ENCODE results near the gene TCF4. TPM values are rescaled to one million over a fixed set of nuclear protein-coding genes. Genes with fewer than 3 reads are reported as not detected.

Gene TCF4
- total and polyA plus RNA-seq, 2 of the 13 experiments (the other 11 are each of a cell fraction or from before 2014, with no cell fraction given): not detected

- no peak for TF ChIP-seq ZNF574 (CRISPR knock-in tag; IDR thresholded peaks at IDR 0.05)
Measured at GRCh38 chr18:55404136-55404830, 183.7 kb downstream of the TCF4 start (continued).

- Histone ChIP-seq H3K4me3 (replicated peaks in 1 of 3; ENCODE audit: insufficient read depth in 1 of 3, low read depth in 2 of 3, low read length in 3 of 3) (no peak overlapping the region), H3K36me3 (replicated peaks in 1 of 2; ENCODE audit: control insufficient read depth in 1 of 2, insufficient read depth in 2 of 2, low read length in 2 of 2) (no peaks in the 10 kb centered on the region), H3K9me3 (ENCODE audit: low read length) (no peaks in the 10 kb centered on the region), H3K27me3 (ENCODE audit: control insufficient read depth in 1 of 2, insufficient read depth in 2 of 2, low read length in 2 of 2) (no peaks in the 10 kb centered on the region; a peak in 1 of 5 replicates), H3K4me1 (ENCODE audit: insufficient read depth, low read length) (no peaks in the 10 kb centered on the region), H3K79me2 (ENCODE audit: insufficient read depth, low read length) (no peaks in the 10 kb centered on the region), H3K27ac (ENCODE audit: extremely low read length, insufficient read depth, low read length) (no peak overlapping the region), H3K4me2 (ENCODE audit: low read depth, low read length) (no peak overlapping the region), H3K9ac (ENCODE audit: insufficient read depth, low read depth, low read length) (no peak overlapping the region), H4K20me1 (ENCODE audit: insufficient read depth, low read length) (no peaks in the 10 kb centered on the region), H2AFZ (ENCODE audit: low read length) (no peak overlapping the region)
- no peak for FAIRE-seq
- ChIA-PET CTCF (ENCODE audit: low intra/inter-chr PET ratio, low total read pairs) (no interaction called here), POLR2A (no interaction called here)
- intact Hi-C loops (cut with micrococcal nuclease; ENCODE audit: unreplicated experiment) (no loop called here), in situ Hi-C loops (cut with HindIII; ENCODE audit: extremely low pct_ligation_motif_present, low pct_unique_long_range_greater_than_20kb) (no loop called here)
- TF ChIP-seq SIN3B (IDR thresholded peaks at IDR 0.05; ENCODE audit: low read length) (no peak), ATRX (CRISPR knock-in tag; IDR thresholded peaks at IDR 0.05; ENCODE audit: borderline replicate concordance) (no peak), ZNF75D (CRISPR knock-in tag; IDR thresholded peaks at IDR 0.05; ENCODE audit: borderline replicate concordance) (no peak), ZNF235 (CRISPR knock-in tag; IDR thresholded peaks at IDR 0.05; ENCODE audit: borderline replicate concordance) (no peak), ZNF160 (CRISPR knock-in tag; IDR thresholded peaks at IDR 0.05) (no peak), ZNF10 (CRISPR knock-in tag; IDR thresholded peaks at IDR 0.05; ENCODE audit: borderline replicate concordance, low read depth) (no peak), ZNF329 (CRISPR knock-in tag; IDR thresholded peaks at IDR 0.05; ENCODE audit: low read depth) (no peak), NFKBIZ (CRISPR knock-in tag; IDR thresholded peaks at IDR 0.05) (no peak), ZBTB3 (CRISPR knock-in tag; IDR thresholded peaks at IDR 0.05; ENCODE audit: borderline replicate concordance, low read depth) (no peak), DNMT1 (CRISPR knock-in tag; IDR thresholded peaks at IDR 0.05) (no peak), KDM5B (CRISPR knock-in tag; IDR thresholded peaks at IDR 0.05; ENCODE audit: borderline replicate concordance) (no peak), FOXP1 (IDR thresholded peaks at IDR 0.05) (no peak), FOXP1 (CRISPR knock-in tag; IDR thresholded peaks at IDR 0.05) (no peak), ZNF138 (CRISPR knock-in tag; IDR thresholded peaks at IDR 0.05; ENCODE audit: low read depth) (no peak), YEATS2 (CRISPR knock-in tag; IDR thresholded peaks at IDR 0.05; ENCODE audit: borderline replicate concordance) (no peak), ZNF124 (CRISPR knock-in tag; IDR thresholded peaks at IDR 0.05) (no peak), TOE1 (CRISPR knock-in tag; IDR thresholded peaks at IDR 0.05) (no peak), MIER2 (CRISPR knock-in tag; IDR thresholded peaks at IDR 0.05) (no peak), ZNF30 (CRISPR knock-in tag; IDR thresholded peaks at IDR 0.05) (no peak), IRF2 (CRISPR knock-in tag; IDR thresholded peaks at IDR 0.05) (no peak), ZFP62 (CRISPR knock-in tag; IDR thresholded peaks at IDR 0.05) (no peak)
- DNase-seq (ENCODE audit: low spot score): no peak
- 39% methylated on average over 5 of the region's 5 CpGs for WGBS (ENCODE audit: low lambda C conversion rate)
- BruUV-seq (replicated peaks): no TSS peak
- no peak for ATAC-seq
Measured at GRCh38 chr18:55403421-55403949, 184.5 kb downstream of the TCF4 start.

Measured in HepG2 (cell line).